Measurements from ENCODE around the gene STKLD1.

GRCh38 chr9:133430244-133430643 is 54.1 kb downstream of the STKLD1 start:
- no peak for TF ChIP-seq CTCF (IDR thresholded peaks at IDR 0.05)
- TF ChIP-seq POLR2A (IDR thresholded peaks at IDR 0.05) = no peak

Measured in body of pancreas (tissue), 4 donors.